GM12878 (cell line): ENCODE measurements around the gene IGHMBP2. TPM values are rescaled to one million over a fixed set of nuclear protein-coding genes. Genes with fewer than 3 reads are reported as not detected.

Experiments
- HDGF ChIP-seq: fragments of 450-650 bp; IDR thresholded peaks from 2 replicates; pipeline ENCODE4 v1.6.1; 2016; ENCODE audit warnings: antibody characterized with exemption
- MEF2B ChIP-seq: fragments of 450-650 bp; IDR thresholded peaks from 2 replicates; pipeline ENCODE4 v1.6.1; 2018; ENCODE audit warnings: mild to moderate bottlenecking, moderate library complexity; ENCODE audit not compliant: partially characterized antibody, poor library complexity, severe bottlenecking
- REST ChIP-seq: IDR thresholded peaks from 2 replicates; pipeline ENCODE4 v1.6.1; 2012; ENCODE audit warnings: mild to moderate bottlenecking, low read depth, low read length
- SMARCA5 ChIP-seq: fragments of 450-650 bp; IDR thresholded peaks from 2 replicates; pipeline ENCODE4 v1.6.1; 2017; ENCODE audit warnings: mild to moderate bottlenecking
- ZBTB40 ChIP-seq: fragments of 450-650 bp; IDR thresholded peaks from 2 replicates; pipeline ENCODE4 v1.6.1; 2016; ENCODE audit warnings: mild to moderate bottlenecking, moderate library complexity, borderline replicate concordance
- polyA plus RNA-seq, 11 experiments: library from polyadenylated mRNA; depleted of rRNA in 4 of 11; unstranded in 6 of 11; stranded (reverse) in 5 of 11; fragments of >200 nt; fragmentation: Nextera tagmentation in 4 of 11; fragmentation: Illumina TruSeq in 1 of 11; extraction: Ambion mirVana in 4 of 11; extraction: Trizol in 1 of 11; gene quantifications; 1 replicate in 1 of 11; 2 replicates in 10 of 11; pipeline versions ENCODE4 v1.2.1 to v1.2.3, GENCODE V29; 2011 to 2016; ENCODE audit warnings: inconsistent platforms in 2 of 11, missing spikeins in 2 of 11, low read depth in 1 of 11
- total RNA-seq, 4 experiments: library from RNA; depleted of rRNA in 3 of 4; stranded (reverse); fragments of >200 nt in 3 of 4; fragmentation: Illumina TruSeq in 1 of 4; extraction: Trizol in 1 of 4; gene quantifications; 2 replicates each; pipeline versions ENCODE4 v1.2.1 to v1.2.3, GENCODE V29; 2013 to 2021
- TF ChIP-seq, protein P1 (sequence below): IDR thresholded peaks from 2 replicates; pipeline ENCODE4 v1.6.1; 2011; ENCODE audit warnings: low read depth, low read length, improper control_type of control experiment, borderline replicate concordance

IGHMBP2 gene
- total and polyA plus RNA-seq, 10 of the 15 experiments (the other 5 are each of a cell fraction or from before 2014, with no cell fraction given), result 1.4 to 20.1 (median 11.2) TPM

DNA sequence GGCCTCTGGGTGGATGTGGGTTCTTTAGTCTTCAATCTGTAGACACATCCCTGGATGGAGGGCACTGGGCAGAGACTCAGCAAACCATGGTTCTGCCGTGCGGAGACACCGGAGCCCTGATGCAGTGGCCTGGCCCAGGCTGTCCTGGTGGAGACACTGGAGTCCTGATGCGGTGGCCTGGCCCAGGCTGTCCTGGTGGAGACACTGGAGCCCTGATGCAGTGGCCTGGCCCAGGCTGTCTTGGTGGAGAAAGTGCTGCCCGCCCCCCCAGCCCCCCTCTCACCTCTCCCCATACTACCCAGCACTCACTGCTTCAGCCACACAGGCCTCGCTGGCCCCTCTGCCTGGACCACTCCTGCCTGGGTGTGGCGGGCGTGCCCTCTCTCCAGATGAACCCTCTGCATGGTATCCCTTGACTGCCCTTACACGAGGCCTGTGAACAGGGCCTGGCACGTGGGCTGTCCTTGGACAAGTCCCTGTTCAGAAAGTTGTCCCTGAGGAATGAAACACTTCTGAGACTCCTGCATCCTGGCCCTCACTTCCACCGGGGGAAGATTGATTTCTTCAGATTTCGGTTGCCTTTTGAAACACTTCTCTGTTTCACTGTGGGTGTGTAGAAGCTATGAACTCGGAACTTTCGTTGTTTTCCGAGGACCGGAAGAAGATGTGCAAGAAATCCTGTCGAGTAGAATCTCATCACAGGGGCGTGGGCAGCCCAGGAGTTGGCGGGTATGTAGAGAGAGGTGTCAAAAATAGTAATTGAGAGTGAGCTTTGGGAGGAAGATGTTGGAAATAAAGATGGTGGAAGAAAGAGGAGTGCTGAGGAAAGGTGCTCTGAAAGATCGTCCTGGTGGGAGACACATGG, 26.2 kb downstream of the IGHMBP2 start (continued):
- no peak for TF ChIP-seq REST
- no peak for TF ChIP-seq SMARCA5
- no peak for TF ChIP-seq HDGF
- no peak for TF ChIP-seq MEF2B
- TF ChIP-seq, protein P1, sequence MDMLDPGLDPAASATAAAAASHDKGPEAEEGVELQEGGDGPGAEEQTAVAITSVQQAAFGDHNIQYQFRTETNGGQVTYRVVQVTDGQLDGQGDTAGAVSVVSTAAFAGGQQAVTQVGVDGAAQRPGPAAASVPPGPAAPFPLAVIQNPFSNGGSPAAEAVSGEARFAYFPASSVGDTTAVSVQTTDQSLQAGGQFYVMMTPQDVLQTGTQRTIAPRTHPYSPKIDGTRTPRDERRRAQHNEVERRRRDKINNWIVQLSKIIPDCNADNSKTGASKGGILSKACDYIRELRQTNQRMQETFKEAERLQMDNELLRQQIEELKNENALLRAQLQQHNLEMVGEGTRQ, result no peak
- TF ChIP-seq ZBTB40, result no peak
